MM.1S (cell line): ENCODE data around the gene PSTPIP2.

Experiments
- CTCF ChIP-seq: fragments of 300-600 bp; sonication (generic); IDR thresholded peaks from 2 replicates; pipeline ENCODE4 v1.5.1; 2016; ENCODE audit warnings: antibody characterized with exemption, low read length, mixed read lengths
- EZH2 ChIP-seq: fragments of 300-600 bp; sonication (generic); optimal IDR thresholded peaks from 2 replicates; pipeline ENCODE3; 2017; ENCODE audit warnings: low read depth, mild to moderate bottlenecking, antibody characterized with exemption, low read length, mixed read lengths
- EZH2phosphoT487 ChIP-seq: fragments of 300-600 bp; sonication (generic); IDR thresholded peaks from 2 replicates; pipeline ENCODE4 v1.6.1; 2018; ENCODE audit warnings: antibody characterized with exemption, low read length

GRCh38 chr18:46072376-46072867 lies 362 bp upstream of the PSTPIP2 start:
- TF ChIP-seq EZH2phosphoT487 (no peak), CTCF (no peak), EZH2 (no peak)
